EH (cell line): ENCODE results near the gene PDE11A.

Experiments used
- DNase-seq: peaks from one replicate; pipeline ENCODE4 v3.0.0-alpha.2; 2015; ENCODE audit warnings: low read depth

Gene PDE11A

GRCh38 chr2:177597759-177598158 lies 474.8 kb downstream of the PDE11A start:
- DNase-seq, result peak; percentile 20

GRCh38 chr2:177596866-177597265 lies 475.7 kb downstream of the PDE11A start:
- DNase-seq, result no peak

- no peak for DNase-seq
Measured at GRCh38 chr2:177595126-177595845, 477.3 kb downstream of the PDE11A start.

GRCh38 chr2:177593402-177593801 lies 479.2 kb downstream of the PDE11A start:
- DNase-seq, result no peak

GRCh38 chr2:177592945-177593344 lies 479.6 kb downstream of the PDE11A start:
- DNase-seq, result no peak

- no peak for DNase-seq
Measured at GRCh38 chr2:177592397-177592796, 480.2 kb downstream of the PDE11A start.

- no peak for DNase-seq
Measured at GRCh38 chr2:177589186-177589585, 483.4 kb downstream of the PDE11A start.

- DNase-seq, result no peak
Measured at GRCh38 chr2:177588671-177589070, 483.9 kb downstream of the PDE11A start.

GRCh38 chr2:177587371-177587770 lies 485.2 kb downstream of the PDE11A start:
- no peak for DNase-seq

- DNase-seq, result no peak
Measured at GRCh38 chr2:177586154-177586553, 486.4 kb downstream of the PDE11A start.

- no peak for DNase-seq
Measured at GRCh38 chr2:177585234-177585863, 487.2 kb downstream of the PDE11A start.

GRCh38 chr2:177584030-177584692 lies 488.4 kb downstream of the PDE11A start:
- DNase-seq, result no peak

- no peak for DNase-seq
Measured at GRCh38 chr2:177582000-177582399, 490.6 kb downstream of the PDE11A start.

GRCh38 chr2:177579486-177580036 lies 493.0 kb downstream of the PDE11A start:
- no peak for DNase-seq

GRCh38 chr2:177578454-177578853 lies 494.1 kb downstream of the PDE11A start:
- DNase-seq, result no peak

- no peak for DNase-seq
Measured at GRCh38 chr2:177577075-177577474, 495.5 kb downstream of the PDE11A start.

GRCh38 chr2:177575358-177575757 lies 497.2 kb downstream of the PDE11A start:
- DNase-seq, result no peak

GRCh38 chr2:177574356-177574755 lies 498.2 kb downstream of the PDE11A start:
- DNase-seq, result no peak
